Measurements from ENCODE around the gene TTC23L. TPM values are rescaled to one million over a fixed set of nuclear protein-coding genes. Genes with fewer than 3 reads are reported as not detected.
"Not testable (repeated sequence)": the region's sequence is repeated elsewhere in the genome, so short reads cannot be mapped to it uniquely, and the experiment has no call there.

Gene TTC23L
- total and polyA plus RNA-seq, 2 of the 8 experiments (the other 6 are each of a cell fraction or from before 2014, with no cell fraction given): 1.1 to 2.4 TPM

DNA sequence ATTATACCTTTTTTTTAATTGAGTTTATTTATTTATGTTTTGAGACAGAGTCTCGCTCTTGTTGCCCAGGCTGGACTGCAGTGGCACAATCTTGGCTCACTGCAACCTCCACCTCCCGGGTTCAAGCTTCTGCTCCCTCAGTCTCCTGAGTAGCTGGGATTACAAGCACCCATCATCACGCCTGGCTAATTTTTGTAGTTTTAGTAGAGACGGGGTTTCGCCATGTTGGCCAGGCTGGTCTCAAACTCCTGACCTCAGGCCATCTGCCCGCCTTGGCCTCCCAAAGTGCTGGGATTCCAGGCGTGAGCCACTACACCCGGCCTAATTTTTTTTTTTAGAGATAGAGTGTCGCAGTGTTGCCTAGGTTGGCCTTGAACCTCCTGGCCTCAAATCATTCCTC lies 84.3 kb downstream of the TTC23L start:
- H3K9me3 ChIP-seq (ENCODE audit: insufficient read depth in 2 of 2, low read depth in 1 of 2, low read length in 1 of 2); H4K5ac ChIP-seq (ENCODE audit: insufficient read length, low read depth, low read length); H3K9ac ChIP-seq (replicated peaks in 1 of 4; ENCODE audit: extremely low read depth in 1 of 4, low read depth in 3 of 4, low read length in 3 of 4); H3K27me3 ChIP-seq (replicated peaks in 1 of 4; ENCODE audit: control insufficient read depth in 3 of 4, extremely low read depth in 1 of 4, insufficient read depth in 3 of 4, low read length in 3 of 4); H2BK20ac ChIP-seq (ENCODE audit: low read length); H4K8ac ChIP-seq (ENCODE audit: extremely low read depth, insufficient read depth, low read length); H2BK15ac ChIP-seq (ENCODE audit: low read length); H3K14ac ChIP-seq (ENCODE audit: insufficient read length); H4K20me1 ChIP-seq (replicated peaks in 1 of 2; ENCODE audit: control insufficient read depth in 1 of 2, insufficient read depth in 2 of 2, low read length in 2 of 2); H3K4me3 ChIP-seq (ENCODE audit: extremely low read depth in 1 of 4, insufficient read depth in 2 of 4, low read depth in 3 of 4, low read length in 4 of 4); H2BK120ac ChIP-seq (replicated peaks; ENCODE audit: low read depth, low read length); H2AK5ac ChIP-seq (ENCODE audit: low read depth, low read length); H2AFZ ChIP-seq (ENCODE audit: low read length); H3K23me2 ChIP-seq (ENCODE audit: low read depth, low read length); H3K56ac ChIP-seq (replicated peaks; ENCODE audit: insufficient read length, low read depth, low read length); H3K27ac ChIP-seq (ENCODE audit: low read depth, low read length); H4K91ac ChIP-seq (replicated peaks; ENCODE audit: insufficient read length, low read length); H2BK5ac ChIP-seq (ENCODE audit: low read depth, low read length); H2BK12ac ChIP-seq (ENCODE audit: low read depth, low read length); H3K23ac ChIP-seq (ENCODE audit: insufficient read length); H3K4me2 ChIP-seq (ENCODE audit: insufficient read depth in 1 of 2, low read depth in 2 of 2, low read length in 2 of 2); H3K18ac ChIP-seq (ENCODE audit: extremely low read depth, low read length); H3K4me1 ChIP-seq (replicated peaks in 1 of 4; ENCODE audit: control insufficient read depth in 3 of 4, insufficient read depth in 4 of 4, low read length in 3 of 4); H3K79me1 ChIP-seq (ENCODE audit: low read depth, low read length); H3K4ac ChIP-seq (replicated peaks; ENCODE audit: insufficient read length, low read depth, low read length); DNase-seq (ENCODE audit: low read depth in 1 of 2, low spot score in 2 of 2); FAIRE-seq: not testable (repeated sequence)
- WGBS, 2 experiments (ENCODE audit: extremely low coverage in 1 of 2, insufficient coverage in 1 of 2, insufficient read length in 1 of 2, insufficient replicate concordance in 2 of 2, low coverage in 1 of 2, low lambda C conversion rate in 2 of 2, missing lambda C conversion rate in 1 of 2): 87% methylated on average over 9 of the region's 9 CpGs; no CpG with 5 or more reads in 1 of the 2 experiments
- POLR2A ChIA-PET (ENCODE audit: partially characterized antibody): interaction anchor here (0.7 to 4.6 kb wide), 4 partner anchors 8 to 76 kb away, joined by 3 to 21 read pairs (median 3); partner anchors contain the start of genes BRIX1 and RAD1
- Histone ChIP-seq H3K36me3 (ENCODE audit: control insufficient read depth in 2 of 4, insufficient read depth in 4 of 4, low read length in 3 of 4) (peaks cover 16 to 90% (median 61%) of the 10 kb centered on the region in 4 experiments), H3K79me2 (ENCODE audit: control insufficient read depth in 1 of 2, insufficient read depth in 2 of 2, low read length in 2 of 2) (peaks cover 0 to 26% of the 10 kb centered on the region in 2 experiments; a peak in 3 of 4 replicates)
- CTCF ChIA-PET (ENCODE audit: partially characterized antibody): interaction anchor here (0.7 to 1.7 kb wide), 3 partner anchors 71 to 1018 kb away, joined by 3 to 9 read pairs (median 3); no protein-coding TSS in a partner anchor

All from H1 (cell line).